ENCODE data around the gene CMIP. TPM values are rescaled to one million over a fixed set of nuclear protein-coding genes. Genes with fewer than 3 reads are reported as not detected.

Gene CMIP
- total RNA-seq, 5 donors from 2014 or later (not counting 1 experiment from before 2014, with no cell fraction given), result 39.8 to 55.9 (median 42.6) TPM

- POLR2A ChIA-PET, result interaction anchor here in 1 of 2 donors (0.5 kb wide), 1 partner anchor 15 kb away, joined by 3 read pairs; no protein-coding TSS in a partner anchor
- Mint-ChIP-seq H3K9me3 (peaks cover 0 to 3% (median 0%) of the 10 kb centered on the region in 3 donors), H3K4me3 (no peak overlapping the region), H3K36me3 (peaks cover 12% of the 10 kb centered on the region), H3K4me1 (peaks cover 11 to 24% (median 19%) of the 10 kb centered on the region in 3 donors), H3K27ac (no peak overlapping the region), H3K27me3 (no peaks in the 10 kb centered on the region)
- H3K27ac ChIP-seq (ENCODE audit: low read length), result no peak overlapping the region
- CTCF ChIA-PET, result no interaction called here
- no peak overlapping the region for H3K4me3 ChIP-seq (ENCODE audit: control insufficient read depth in 1 of 2, extremely low read depth in 1 of 2, low read length in 1 of 2)
- ATAC-seq (replicated peaks in 1 of 4) (no peak), DNase-seq (no peak)
- peaks cover 0 to 18% of the 10 kb centered on the region in 2 experiments for H3K4me1 ChIP-seq (ENCODE audit: control insufficient read depth in 1 of 2, extremely low read depth in 1 of 2, insufficient read depth in 2 of 2, low read length in 2 of 2)
- no peaks in the 10 kb centered on the region for H3K9me3 ChIP-seq
- 93% methylated on average over 8 of the region's 8 CpGs for WGBS (ENCODE audit: insufficient coverage)
- H3K27me3 ChIP-seq (replicated peaks in 1 of 2; ENCODE audit: control insufficient read depth in 2 of 2, extremely low read depth in 1 of 2, insufficient read depth in 2 of 2, low read length in 1 of 2), result no peaks in the 10 kb centered on the region
- peaks cover 3 to 8% of the 10 kb centered on the region in 2 donors for H3K36me3 ChIP-seq (ENCODE audit: control insufficient read depth in 2 of 2, extremely low read depth in 1 of 2, insufficient read depth in 1 of 2, low read length in 1 of 2)
Observed at GRCh38 chr16:81562174-81562849, 117.7 kb downstream of the CMIP start.

- Histone ChIP-seq H3K27ac (ENCODE audit: low read length) (no peak overlapping the region), H3K4me3 (ENCODE audit: control insufficient read depth in 1 of 2, extremely low read depth in 1 of 2, low read length in 1 of 2) (no peak overlapping the region), H3K9me3 (no peaks in the 10 kb centered on the region), H3K36me3 (ENCODE audit: control insufficient read depth in 2 of 2, extremely low read depth in 1 of 2, insufficient read depth in 1 of 2, low read length in 1 of 2) (peaks cover 3 to 7% of the 10 kb centered on the region in 2 donors), H3K27me3 (replicated peaks in 1 of 2; ENCODE audit: control insufficient read depth in 2 of 2, extremely low read depth in 1 of 2, insufficient read depth in 2 of 2, low read length in 1 of 2) (no peaks in the 10 kb centered on the region), H3K4me1 (ENCODE audit: control insufficient read depth in 1 of 2, extremely low read depth in 1 of 2, insufficient read depth in 2 of 2, low read length in 2 of 2) (peaks cover 0 to 22% of the 10 kb centered on the region in 2 experiments)
- Mint-ChIP-seq H3K27me3 (no peaks in the 10 kb centered on the region), H3K36me3 (peaks cover 12% of the 10 kb centered on the region), H3K4me1 (peaks cover 17 to 30% (median 24%) of the 10 kb centered on the region in 3 donors), H3K4me3 (no peak overlapping the region), H3K27ac (no peak overlapping the region), H3K9me3 (peaks cover 0 to 3% (median 0%) of the 10 kb centered on the region in 3 donors)
- 90% methylated on average over 8 of the region's 8 CpGs for WGBS (ENCODE audit: insufficient coverage)
- CTCF ChIA-PET, result no interaction called here
- POLR2A ChIA-PET, result no interaction called here
- DNase-seq (no peak), ATAC-seq (replicated peaks in 1 of 4) (no peak)
Observed at GRCh38 chr16:81562926-81563325, 118.3 kb downstream of the CMIP start.

- POLR2A ChIA-PET, result no interaction called here
- CTCF ChIA-PET, result no interaction called here
Observed at GRCh38 chr16:81564421-81564911, 119.9 kb downstream of the CMIP start.

GRCh38 chr16:81565321-81566028 is 120.9 kb downstream of the CMIP start:
- DNase-seq, result no peak
- Histone ChIP-seq H3K4me1 (ENCODE audit: control insufficient read depth in 1 of 2, extremely low read depth in 1 of 2, insufficient read depth in 2 of 2, low read length in 2 of 2) (peaks cover 0 to 36% of the 10 kb centered on the region in 2 experiments), H3K9me3 (no peaks in the 10 kb centered on the region), H3K27ac (ENCODE audit: low read length) (no peak overlapping the region), H3K4me3 (ENCODE audit: control insufficient read depth in 1 of 2, extremely low read depth in 1 of 2, low read length in 1 of 2) (no peak overlapping the region), H3K36me3 (ENCODE audit: control insufficient read depth in 2 of 2, extremely low read depth in 1 of 2, insufficient read depth in 1 of 2, low read length in 1 of 2) (peaks cover 2 to 3% of the 10 kb centered on the region in 2 donors), H3K27me3 (replicated peaks in 1 of 2; ENCODE audit: control insufficient read depth in 2 of 2, extremely low read depth in 1 of 2, insufficient read depth in 2 of 2, low read length in 1 of 2) (no peaks in the 10 kb centered on the region)
- peaks cover 32 to 40% (median 33%) of the 10 kb centered on the region in 3 donors for H3K4me1 Mint-ChIP-seq
- peaks cover 12% of the 10 kb centered on the region for H3K36me3 Mint-ChIP-seq
- ATAC-seq (replicated peaks in 1 of 4), result no peak
- ChIA-PET POLR2A (no interaction called here), CTCF (no interaction called here)
- H3K9me3 Mint-ChIP-seq, result peaks cover 0 to 3% (median 0%) of the 10 kb centered on the region in 3 donors
- no peak overlapping the region for H3K27ac Mint-ChIP-seq
- 85% methylated on average over 15 of the region's 20 CpGs for WGBS (ENCODE audit: insufficient coverage)
- no peaks in the 10 kb centered on the region for H3K27me3 Mint-ChIP-seq
- no peak overlapping the region for H3K4me3 Mint-ChIP-seq

More at GRCh38 chr16:81564421-81564911, 119.9 kb downstream of the CMIP start:
- no peak overlapping the region for H3K4me3 ChIP-seq (ENCODE audit: control insufficient read depth in 1 of 2, extremely low read depth in 1 of 2, low read length in 1 of 2)
- no peaks in the 10 kb centered on the region for H3K27me3 ChIP-seq (replicated peaks in 1 of 2; ENCODE audit: control insufficient read depth in 2 of 2, extremely low read depth in 1 of 2, insufficient read depth in 2 of 2, low read length in 1 of 2)
- peaks cover 0 to 33% of the 10 kb centered on the region in 2 experiments for H3K4me1 ChIP-seq (ENCODE audit: control insufficient read depth in 1 of 2, extremely low read depth in 1 of 2, insufficient read depth in 2 of 2, low read length in 2 of 2)
- no peak overlapping the region for H3K4me3 Mint-ChIP-seq
- no peak for DNase-seq
- ATAC-seq (replicated peaks in 1 of 4), result no peak
- H3K27ac ChIP-seq (ENCODE audit: low read length), result no peak overlapping the region
- H3K9me3 ChIP-seq, result no peaks in the 10 kb centered on the region
- 94% methylated on average over 10 of the region's 10 CpGs for WGBS (ENCODE audit: insufficient coverage)
- H3K36me3 Mint-ChIP-seq, result peaks cover 12% of the 10 kb centered on the region
- peaks cover 0 to 3% (median 0%) of the 10 kb centered on the region in 3 donors for H3K9me3 Mint-ChIP-seq
- H3K27me3 Mint-ChIP-seq, result no peaks in the 10 kb centered on the region
- H3K4me1 Mint-ChIP-seq, result peaks cover 31 to 40% (median 31%) of the 10 kb centered on the region in 3 donors
- no peak overlapping the region for H3K27ac Mint-ChIP-seq
- peaks cover 2 to 3% of the 10 kb centered on the region in 2 donors for H3K36me3 ChIP-seq (ENCODE audit: control insufficient read depth in 2 of 2, extremely low read depth in 1 of 2, insufficient read depth in 1 of 2, low read length in 1 of 2)

GRCh38 chr16:81566086-81567007 is 121.7 kb downstream of the CMIP start:
- no peak for DNase-seq
- H3K27me3 ChIP-seq (replicated peaks in 1 of 2; ENCODE audit: control insufficient read depth in 2 of 2, extremely low read depth in 1 of 2, insufficient read depth in 2 of 2, low read length in 1 of 2), result no peaks in the 10 kb centered on the region
- POLR2A ChIA-PET, result no interaction called here
- WGBS (ENCODE audit: insufficient coverage), result 100% methylated on average over 3 of the region's 7 CpGs
- no peaks in the 10 kb centered on the region for H3K27me3 Mint-ChIP-seq
- no peak for ATAC-seq (replicated peaks in 1 of 4)
- H3K4me1 ChIP-seq (ENCODE audit: control insufficient read depth in 1 of 2, extremely low read depth in 1 of 2, insufficient read depth in 2 of 2, low read length in 2 of 2), result peaks cover 0 to 36% of the 10 kb centered on the region in 2 experiments
- H3K9me3 ChIP-seq, result no peaks in the 10 kb centered on the region
- H3K4me3 Mint-ChIP-seq, result no peak overlapping the region
- peaks cover 12% of the 10 kb centered on the region for H3K36me3 Mint-ChIP-seq
- H3K36me3 ChIP-seq (ENCODE audit: control insufficient read depth in 2 of 2, extremely low read depth in 1 of 2, insufficient read depth in 1 of 2, low read length in 1 of 2), result peaks cover 2 to 3% of the 10 kb centered on the region in 2 donors
- H3K4me3 ChIP-seq (ENCODE audit: control insufficient read depth in 1 of 2, extremely low read depth in 1 of 2, low read length in 1 of 2), result no peak overlapping the region
- H3K27ac ChIP-seq (ENCODE audit: low read length), result no peak overlapping the region
- CTCF ChIA-PET, result no interaction called here
- H3K4me1 Mint-ChIP-seq, result peaks cover 30 to 35% (median 32%) of the 10 kb centered on the region in 3 donors
- H3K9me3 Mint-ChIP-seq, result peaks cover 0 to 3% (median 0%) of the 10 kb centered on the region in 3 donors
- H3K27ac Mint-ChIP-seq, result no peak overlapping the region

GRCh38 chr16:81567087-81567486 is 122.5 kb downstream of the CMIP start:
- H3K4me3 Mint-ChIP-seq, result no peak overlapping the region
- H3K9me3 Mint-ChIP-seq, result peaks cover 0 to 3% (median 0%) of the 10 kb centered on the region in 3 donors
- H3K9me3 ChIP-seq, result no peaks in the 10 kb centered on the region
- H3K27ac ChIP-seq (ENCODE audit: low read length), result no peak overlapping the region
- peaks cover 0 to 38% of the 10 kb centered on the region in 2 experiments for H3K4me1 ChIP-seq (ENCODE audit: control insufficient read depth in 1 of 2, extremely low read depth in 1 of 2, insufficient read depth in 2 of 2, low read length in 2 of 2)
- ATAC-seq (replicated peaks in 1 of 4) (no peak), DNase-seq (no peak)
- no peaks in the 10 kb centered on the region for H3K27me3 Mint-ChIP-seq
- H3K4me1 Mint-ChIP-seq, result peaks cover 29 to 32% (median 32%) of the 10 kb centered on the region in 3 donors
- CTCF ChIA-PET, result no interaction called here
- no peak overlapping the region for H3K4me3 ChIP-seq (ENCODE audit: control insufficient read depth in 1 of 2, extremely low read depth in 1 of 2, low read length in 1 of 2)
- H3K36me3 Mint-ChIP-seq, result peaks cover 12% of the 10 kb centered on the region
- H3K27ac Mint-ChIP-seq, result no peak overlapping the region
- 91% methylated on average over 11 of the region's 13 CpGs for WGBS (ENCODE audit: insufficient coverage)
- peaks cover 2 to 3% of the 10 kb centered on the region in 2 donors for H3K36me3 ChIP-seq (ENCODE audit: control insufficient read depth in 2 of 2, extremely low read depth in 1 of 2, insufficient read depth in 1 of 2, low read length in 1 of 2)
- POLR2A ChIA-PET, result no interaction called here
- H3K27me3 ChIP-seq (replicated peaks in 1 of 2; ENCODE audit: control insufficient read depth in 2 of 2, extremely low read depth in 1 of 2, insufficient read depth in 2 of 2, low read length in 1 of 2), result no peaks in the 10 kb centered on the region

Data from T-cell (primary cell).